Prostate gland (tissue), 2 donors: ENCODE results near the gene TMEM11. TPM values are rescaled to one million over a fixed set of nuclear protein-coding genes. Genes with fewer than 3 reads are reported as not detected.
A peak's percentile ranks its signal among the peaks of the same experiment; 100 is the strongest.

Source experiments
- DNase-seq: peaks from one replicate; pipeline ENCODE4 v3.0.0-alpha.2; 2019; ENCODE audit warnings: low spot score
- H3K27ac ChIP-seq, 2 donors: fragments of 200-600 bp; sonication (generic); 2 replicates each; pipeline ENCODE4 v1.5.1; 2017 to 2019
- H3K27me3 ChIP-seq: fragments of 200-600 bp; sonication (generic); replicated peaks from 2 replicates; pipeline ENCODE4 v1.5.1; 2019; ENCODE audit not compliant: insufficient read depth
- H3K36me3 ChIP-seq, 2 donors: fragments of 200-600 bp; sonication (generic); 1 replicate in 1 of 2; 2 replicates in 1 of 2; pipeline versions ENCODE4 v1.5.1 to v1.8.1; 2017 to 2019
- H3K4me1 ChIP-seq: fragments of 200-600 bp; sonication (generic); replicated peaks from 2 replicates; pipeline ENCODE4 v1.5.1; 2019
- H3K4me3 ChIP-seq, 2 donors: fragments of 200-600 bp; sonication (generic); 2 replicates each; pipeline ENCODE4 v1.5.1; 2017 to 2019
- H3K9me3 ChIP-seq: fragments of 200-600 bp; sonication (generic); 2 replicates; pipeline ENCODE4 v1.5.1; 2017
- CTCF ChIP-seq, 4 experiments: fragments of 200-600 bp in 2 of 4; fragments of 450-650 bp in 2 of 4; sonication (generic) in 2 of 4; IDR thresholded peaks; 1 replicate in 3 of 4; 2 replicates in 1 of 4; pipeline ENCODE4 v1.5.1; 2016 to 2019; ENCODE audit warnings: antibody characterized with exemption in 4 of 4, mild to moderate bottlenecking in 2 of 4, moderate library complexity in 2 of 4
- POLR2A ChIP-seq: fragments of 450-650 bp; IDR thresholded peaks from one replicate; pipeline ENCODE4 v1.6.1; 2016; ENCODE audit warnings: antibody characterized with exemption, mild to moderate bottlenecking
- POLR2AphosphoS5 ChIP-seq: sonication (generic); formaldehyde crosslinking; IDR thresholded peaks from one replicate; pipeline ENCODE4 v1.6.1; 2017; ENCODE audit warnings: antibody characterized with exemption
- WGBS: methylation state at CpG from one replicate; pipeline ENCODE4 v1.1.5; 2018; 5-methylcytosine and 5-hydroxymethylcytosine counted together
- intact Hi-C: fragments of 100-400 bp; cut with DNase I; formaldehyde crosslinking; loops from one replicate; pipeline ENCODE4 v1.14.2; 2022
- total RNA-seq, 2 donors: library from RNA; depleted of rRNA; stranded (reverse); fragments of >200 nt; gene quantifications; one replicate each; pipeline ENCODE4 v1.1.0, GENCODE V29; 2016

TMEM11 gene
- total RNA-seq, 2 donors from 2014 or later = 33.1 to 44.1 TPM

DNA sequence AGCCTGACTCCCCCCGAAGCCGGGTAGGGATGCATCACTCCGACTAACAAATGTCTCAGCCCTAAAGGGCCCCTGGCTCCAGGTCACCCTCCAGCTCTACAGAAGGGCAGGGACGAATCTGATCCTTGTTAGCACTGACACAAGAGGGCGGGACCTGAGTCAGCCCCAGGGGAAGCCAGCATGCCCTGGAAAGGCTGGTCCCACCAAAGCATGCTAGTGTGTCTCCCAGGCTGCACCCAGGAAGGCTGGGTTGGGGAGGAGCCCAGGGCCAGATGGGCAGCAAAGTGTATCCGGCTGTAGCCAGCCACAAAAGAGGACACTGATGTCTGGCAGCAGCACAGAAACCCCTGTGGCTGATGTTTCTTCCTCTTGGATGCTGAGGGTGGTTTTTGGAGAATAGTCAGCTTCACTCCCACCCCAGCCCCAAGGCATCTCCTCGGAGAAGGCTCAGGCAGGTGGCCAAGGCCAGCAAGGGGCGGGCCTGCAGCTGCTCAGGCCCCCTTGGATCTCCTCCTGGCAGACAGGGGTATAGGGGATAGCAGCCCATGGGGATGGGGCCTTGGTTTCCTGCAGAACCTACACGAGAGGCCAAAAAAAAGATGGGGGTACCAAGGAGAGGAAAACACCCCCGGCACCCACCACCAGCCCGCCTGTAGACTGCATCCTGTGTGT, 28.2 kb upstream of the TMEM11 start:
- DNase-seq = no peak
- 64% methylated on average over 8 of the region's 11 CpGs for WGBS
- no peaks in the 10 kb centered on the region for H3K4me1 ChIP-seq
- H3K36me3 ChIP-seq = no peaks in the 10 kb centered on the region
- intact Hi-C loops = loop anchor here (10.0 kb wide), 1 partner anchor 117 kb away; the partner anchor contains the start of gene DHRS7B
- TF ChIP-seq POLR2A (no peak), POLR2AphosphoS5 (no peak), CTCF (IDR thresholded peaks at IDR 0.05) (no peak)
- no peaks in the 10 kb centered on the region for H3K27me3 ChIP-seq
- no peak overlapping the region for H3K27ac ChIP-seq
- no peaks in the 10 kb centered on the region for H3K9me3 ChIP-seq
- H3K4me3 ChIP-seq = no peak overlapping the region

- Histone ChIP-seq H3K9me3 (no peaks in the 10 kb centered on the region), H3K36me3 (no peaks in the 10 kb centered on the region), H3K4me3 (no peak overlapping the region), H3K27ac (no peak overlapping the region), H3K27me3 (no peaks in the 10 kb centered on the region), H3K4me1 (no peaks in the 10 kb centered on the region)
- intact Hi-C loops = loop anchor here (10.0 kb wide), 1 partner anchor 117 kb away; the partner anchor contains the start of gene DHRS7B
- TF ChIP-seq CTCF (IDR thresholded peaks at IDR 0.05) (no peak), POLR2AphosphoS5 (no peak), POLR2A (no peak)
- DNase-seq = no peak
- 84% methylated on average over 11 of the region's 11 CpGs for WGBS
Observed at GRCh38 chr17:21241564-21241963, 27.6 kb upstream of the TMEM11 start.

GRCh38 chr17:21240369-21241055, 26.6 kb upstream of the TMEM11 start:
- intact Hi-C loops = loop anchor here (10.0 kb wide), 1 partner anchor 116 kb away; the partner anchor contains the start of gene DHRS7B
- no peak for DNase-seq
- 72% methylated on average over 24 of the region's 25 CpGs for WGBS
- Histone ChIP-seq H3K36me3 (no peaks in the 10 kb centered on the region), H3K9me3 (no peaks in the 10 kb centered on the region), H3K4me3 (no peak overlapping the region), H3K27me3 (no peaks in the 10 kb centered on the region), H3K4me1 (no peaks in the 10 kb centered on the region), H3K27ac (no peak overlapping the region)
- no peak for TF ChIP-seq POLR2A
- TF ChIP-seq CTCF (IDR thresholded peaks at IDR 0.05) = no peak
- TF ChIP-seq POLR2AphosphoS5 = no peak

DNA sequence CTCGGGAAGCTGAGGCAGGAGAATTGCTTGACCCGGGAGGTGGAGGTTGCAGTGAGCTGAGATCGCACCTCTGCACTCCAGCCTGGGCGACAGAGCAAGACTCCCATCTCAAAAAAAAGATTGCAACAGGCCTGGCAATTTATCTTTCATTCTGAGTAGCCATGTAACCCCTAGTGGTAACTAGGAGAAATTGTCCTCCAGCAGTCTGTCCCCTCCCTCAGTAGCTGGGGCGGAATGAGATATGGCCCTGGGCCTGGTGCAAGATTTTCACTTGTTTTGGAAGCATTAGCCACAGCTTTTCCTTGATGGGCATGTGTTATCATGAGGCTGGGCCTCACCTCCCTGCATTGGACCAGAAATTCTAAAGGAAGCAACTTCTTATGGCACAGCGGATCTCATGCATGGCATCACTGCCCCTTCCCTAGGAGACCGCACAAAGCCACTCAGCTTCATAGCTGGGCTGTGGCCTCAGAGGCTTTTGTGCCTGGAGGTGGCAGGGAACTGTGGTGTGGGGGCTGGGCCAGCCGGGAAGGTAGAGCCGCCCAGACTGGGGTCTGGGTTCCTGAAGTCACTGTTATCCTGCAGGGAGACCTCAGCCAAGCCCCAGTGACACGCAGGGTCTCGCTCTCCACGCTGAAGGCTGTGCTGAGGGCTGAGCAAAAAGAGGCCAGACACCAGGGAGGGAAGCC, 25.9 kb upstream of the TMEM11 start:
- intact Hi-C loops = loop anchor here (10.0 kb wide), 1 partner anchor 115 kb away; the partner anchor contains the start of gene DHRS7B
- H3K27ac ChIP-seq = no peak overlapping the region
- 75% methylated on average over 12 of the region's 12 CpGs for WGBS
- no peaks in the 10 kb centered on the region for H3K27me3 ChIP-seq
- H3K4me1 ChIP-seq = no peaks in the 10 kb centered on the region
- no peak overlapping the region for H3K4me3 ChIP-seq
- H3K9me3 ChIP-seq = no peaks in the 10 kb centered on the region
- TF ChIP-seq POLR2AphosphoS5 (no peak), CTCF (IDR thresholded peaks at IDR 0.05) (peak in 2 of 4 experiments; percentile 29 to 40), POLR2A (no peak)
- no peak for DNase-seq
- no peaks in the 10 kb centered on the region for H3K36me3 ChIP-seq
